ENCODE data around the gene DNAH8. TPM values are rescaled to one million over a fixed set of nuclear protein-coding genes. Genes with fewer than 3 reads are reported as not detected.

Gene DNAH8, protein sequence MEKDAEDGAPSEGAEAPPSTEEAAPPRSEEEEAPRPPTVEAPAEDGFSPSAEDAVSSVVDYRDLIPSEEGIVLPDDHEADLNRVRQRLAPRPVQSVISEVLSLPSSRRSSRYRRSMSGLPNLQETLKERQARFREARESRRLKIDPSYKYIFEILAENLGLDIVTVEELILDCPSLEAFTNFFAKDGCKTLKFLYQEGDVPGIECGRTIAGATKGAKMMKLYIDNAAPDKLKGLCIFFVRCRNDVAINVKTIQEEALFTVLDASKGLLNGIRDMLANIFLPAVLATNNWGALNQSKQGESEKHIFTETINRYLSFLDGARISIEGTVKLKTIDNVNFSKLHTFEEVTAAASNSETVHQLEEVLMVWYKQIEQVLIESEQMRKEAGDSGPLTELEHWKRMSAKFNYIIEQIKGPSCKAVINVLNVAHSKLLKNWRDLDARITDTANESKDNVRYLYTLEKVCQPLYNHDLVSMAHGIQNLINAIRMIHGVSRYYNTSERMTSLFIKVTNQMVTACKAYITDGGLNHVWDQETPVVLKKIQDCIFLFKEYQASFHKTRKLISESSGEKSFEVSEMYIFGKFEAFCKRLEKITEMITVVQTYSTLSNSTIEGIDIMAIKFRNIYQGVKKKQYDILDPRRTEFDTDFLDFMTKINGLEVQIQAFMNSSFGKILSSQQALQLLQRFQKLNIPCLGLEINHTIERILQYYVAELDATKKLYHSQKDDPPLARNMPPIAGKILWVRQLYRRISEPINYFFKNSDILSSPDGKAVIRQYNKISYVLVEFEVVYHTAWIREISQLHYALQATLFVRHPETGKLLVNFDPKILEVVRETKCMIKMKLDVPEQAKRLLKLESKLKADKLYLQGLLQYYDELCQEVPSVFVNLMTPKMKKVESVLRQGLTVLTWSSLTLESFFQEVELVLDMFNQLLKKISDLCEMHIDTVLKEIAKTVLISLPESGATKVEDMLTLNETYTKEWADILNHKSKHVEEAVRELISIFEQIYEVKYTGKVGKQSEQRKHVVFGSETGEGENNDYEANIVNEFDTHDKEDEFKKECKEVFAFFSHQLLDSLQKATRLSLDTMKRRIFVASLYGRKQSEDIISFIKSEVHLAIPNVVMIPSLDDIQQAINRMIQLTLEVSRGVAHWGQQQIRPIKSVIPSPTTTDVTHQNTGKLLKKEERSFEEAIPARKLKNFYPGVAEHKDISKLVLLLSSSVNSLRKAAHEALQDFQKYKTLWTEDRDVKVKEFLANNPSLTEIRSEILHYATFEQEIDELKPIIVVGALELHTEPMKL (N-terminal part only)
- total RNA-seq = 0.03 TPM
- long read RNA-seq, partial matches to known transcripts = 0 of 1 reads
- long read RNA-seq, other reads (novel, unspliced or antisense) = 1 of 1 reads

DNA sequence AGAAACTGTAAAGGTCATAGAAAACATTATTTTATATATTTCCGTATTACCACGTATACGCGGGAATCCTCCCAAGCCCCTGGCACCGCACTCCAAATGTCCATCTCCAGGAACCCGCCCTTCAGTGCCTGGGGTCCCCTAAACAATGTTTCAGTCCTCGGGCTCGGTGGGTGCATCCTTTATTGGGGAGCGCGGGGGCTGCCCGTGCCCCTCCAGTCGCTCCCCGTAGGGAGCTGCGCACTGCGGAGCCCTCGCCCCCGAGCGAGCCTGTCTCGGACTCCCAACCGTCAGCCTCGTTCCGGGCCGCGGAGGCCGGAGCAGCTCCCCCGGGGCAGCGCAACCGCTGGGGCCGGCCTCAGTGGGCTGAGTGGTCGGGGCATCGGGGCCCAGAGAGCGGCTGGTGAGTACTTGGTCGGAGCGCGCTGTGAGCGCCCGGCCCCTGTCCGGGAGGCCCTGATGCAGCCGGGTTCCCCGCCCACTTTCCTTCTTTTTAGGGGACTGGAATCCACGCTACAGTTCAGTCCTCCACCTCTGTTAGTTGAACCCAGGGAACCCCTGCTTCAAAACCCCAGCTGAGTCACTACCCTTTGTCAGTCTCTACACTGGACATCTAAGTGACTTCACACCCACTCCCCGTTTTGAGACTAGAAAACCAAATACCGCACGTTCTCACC lies at the start of gene DNAH8:
TSS of gene DNAH8 (plus strand) at position 296 of the 674 bp plus-strand sequence. CDS start 7,499 bp downstream, outside the sequence.
- TF ChIP-seq, protein P1, sequence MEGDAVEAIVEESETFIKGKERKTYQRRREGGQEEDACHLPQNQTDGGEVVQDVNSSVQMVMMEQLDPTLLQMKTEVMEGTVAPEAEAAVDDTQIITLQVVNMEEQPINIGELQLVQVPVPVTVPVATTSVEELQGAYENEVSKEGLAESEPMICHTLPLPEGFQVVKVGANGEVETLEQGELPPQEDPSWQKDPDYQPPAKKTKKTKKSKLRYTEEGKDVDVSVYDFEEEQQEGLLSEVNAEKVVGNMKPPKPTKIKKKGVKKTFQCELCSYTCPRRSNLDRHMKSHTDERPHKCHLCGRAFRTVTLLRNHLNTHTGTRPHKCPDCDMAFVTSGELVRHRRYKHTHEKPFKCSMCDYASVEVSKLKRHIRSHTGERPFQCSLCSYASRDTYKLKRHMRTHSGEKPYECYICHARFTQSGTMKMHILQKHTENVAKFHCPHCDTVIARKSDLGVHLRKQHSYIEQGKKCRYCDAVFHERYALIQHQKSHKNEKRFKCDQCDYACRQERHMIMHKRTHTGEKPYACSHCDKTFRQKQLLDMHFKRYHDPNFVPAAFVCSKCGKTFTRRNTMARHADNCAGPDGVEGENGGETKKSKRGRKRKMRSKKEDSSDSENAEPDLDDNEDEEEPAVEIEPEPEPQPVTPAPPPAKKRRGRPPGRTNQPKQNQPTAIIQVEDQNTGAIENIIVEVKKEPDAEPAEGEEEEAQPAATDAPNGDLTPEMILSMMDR (IDR thresholded peaks at IDR 0.05) = no peak
- intact Hi-C loops (cut with DNase I) = no loop called here
- H3K9me3 ChIP-seq = no peaks in the 10 kb centered on the region
- no peak within 1 kb of the TSS for H3K27ac ChIP-seq
- peaks cover 14% of the 10 kb centered on the region for H3K4me1 ChIP-seq
- DNase-seq = no peak
- H3K27me3 ChIP-seq (ENCODE audit: low read depth) = peaks cover 22% of the 10 kb centered on the region
- ATAC-seq = peak; percentile 42 to 47
- no peaks in the 10 kb centered on the region for H3K36me3 ChIP-seq
- peak within 1 kb of the TSS; percentile 39 for H3K4me3 ChIP-seq

DNA sequence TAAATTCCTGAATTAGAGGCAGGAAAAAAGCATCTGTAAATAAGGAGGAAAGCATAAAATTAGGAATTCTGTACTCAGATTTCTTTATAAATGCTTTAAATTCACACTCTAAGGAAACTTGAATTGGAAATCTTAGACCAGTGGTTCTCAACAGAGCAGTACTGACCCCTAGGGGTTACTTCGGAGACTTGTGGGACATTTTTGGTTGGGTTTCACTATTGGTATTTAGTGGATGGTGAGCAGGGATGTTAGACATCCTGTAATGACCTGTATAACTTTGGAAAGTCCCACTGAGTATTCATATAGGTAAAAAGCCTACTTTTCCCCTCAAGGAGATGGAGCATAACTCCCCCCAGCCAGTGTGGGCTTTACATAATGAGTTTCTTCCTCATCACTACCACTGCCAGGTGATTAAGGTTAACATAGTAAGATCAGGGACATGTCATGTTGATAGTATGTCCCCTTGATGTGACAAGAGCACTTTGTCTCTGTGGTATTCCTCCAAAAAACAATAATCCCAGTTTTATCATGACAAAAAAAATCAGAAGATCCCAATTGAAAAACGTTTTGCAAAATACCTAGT lies 43.1 kb upstream of the DNAH8 start:
- intact Hi-C loops (cut with DNase I) = no loop called here
- Histone ChIP-seq H3K36me3 (peaks cover 5% of the 10 kb centered on the region), H3K9me3 (no peaks in the 10 kb centered on the region), H3K4me1 (peaks cover 12% of the 10 kb centered on the region), H3K4me3 (no peak overlapping the region), H3K27me3 (ENCODE audit: low read depth) (no peaks in the 10 kb centered on the region), H3K27ac (no peak overlapping the region)
- ATAC-seq (peak; percentile 80 to 83), DNase-seq (no peak)
- TF ChIP-seq, protein P1 (IDR thresholded peaks at IDR 0.05) = peak; percentile 75

DNA sequence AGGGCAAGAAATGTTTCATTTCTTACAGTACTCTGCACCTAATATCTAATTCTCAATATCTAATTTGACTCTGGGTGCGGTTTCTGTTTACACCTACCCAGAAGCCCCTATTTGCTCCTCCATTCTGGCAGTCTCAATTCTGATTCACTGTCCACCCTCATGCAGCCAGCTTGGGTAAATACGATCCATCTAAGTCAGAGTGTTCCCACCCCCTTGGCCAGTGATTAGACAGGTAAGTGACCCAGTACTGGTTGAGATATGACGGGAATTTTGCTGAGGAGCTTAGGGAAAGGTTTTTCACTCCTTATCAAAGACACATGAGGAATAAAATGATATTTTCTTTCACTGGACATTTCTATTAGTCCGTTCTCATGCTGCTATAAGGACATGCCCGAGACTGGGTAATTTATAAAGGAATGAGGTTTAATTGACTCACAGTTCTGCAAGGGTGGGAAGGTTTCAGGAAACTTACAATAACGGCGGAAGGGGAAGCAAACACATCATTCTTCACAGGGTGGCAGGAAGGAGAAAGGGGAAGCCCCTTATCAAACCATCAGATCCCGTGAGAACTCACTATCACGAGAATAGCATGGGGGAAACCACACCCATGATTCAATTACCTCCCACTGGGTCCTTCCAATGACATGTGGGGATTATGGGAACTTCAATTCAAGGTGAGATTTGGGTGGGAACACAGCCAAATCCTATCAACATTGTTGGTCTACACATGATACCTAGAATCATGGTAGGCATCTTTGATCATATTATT lies 41.5 kb upstream of the DNAH8 start:
- Histone ChIP-seq H3K9me3 (no peaks in the 10 kb centered on the region), H3K36me3 (peaks cover 9% of the 10 kb centered on the region), H3K27ac (no peak overlapping the region), H3K4me1 (peaks cover 19% of the 10 kb centered on the region), H3K4me3 (no peak overlapping the region), H3K27me3 (ENCODE audit: low read depth) (no peaks in the 10 kb centered on the region)
- TF ChIP-seq, protein P1 (IDR thresholded peaks at IDR 0.05) = no peak
- DNase-seq (no peak), ATAC-seq (no peak)
- intact Hi-C loops (cut with DNase I) = no loop called here

DNA sequence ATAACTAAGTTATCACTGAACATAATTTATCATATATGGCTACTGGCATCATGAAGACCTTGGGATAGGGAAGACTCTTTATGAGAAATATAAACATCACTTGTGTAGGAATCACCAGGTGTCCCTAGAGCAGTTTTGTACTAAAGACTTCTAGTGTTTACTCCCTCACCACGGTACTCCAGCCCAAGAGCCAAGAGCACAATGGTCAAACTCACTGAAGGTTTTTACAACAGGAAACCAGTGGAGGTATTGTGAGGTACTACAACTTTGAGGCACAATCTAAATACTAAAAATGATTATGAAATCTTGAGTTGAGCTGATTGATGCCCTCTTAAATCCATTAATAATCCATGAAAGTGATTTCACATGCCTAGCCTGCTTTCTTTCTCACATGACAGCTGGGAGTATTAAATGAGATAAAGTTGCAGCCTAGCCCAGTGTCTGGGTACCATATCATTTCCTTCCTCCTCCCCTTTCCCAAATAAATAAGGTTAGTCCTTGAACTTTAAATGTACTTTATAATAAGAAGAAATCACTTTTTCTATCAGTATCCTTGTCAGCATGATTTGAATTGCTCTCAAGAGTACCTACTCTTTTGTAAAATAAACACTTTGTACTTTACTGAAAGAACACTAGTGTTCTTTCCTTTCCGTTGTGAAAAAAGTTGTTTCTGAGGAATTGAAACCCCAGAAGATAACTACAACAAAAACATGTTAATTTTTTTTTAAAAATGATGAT lies 38.7 kb upstream of the DNAH8 start:
- DNase-seq (no peak), ATAC-seq (peak; percentile 68 to 72)
- Histone ChIP-seq H3K36me3 (peaks cover 36% of the 10 kb centered on the region), H3K27ac (peak overlapping the region; percentile 1), H3K4me1 (peaks cover 19% of the 10 kb centered on the region), H3K4me3 (no peak overlapping the region), H3K27me3 (ENCODE audit: low read depth) (no peaks in the 10 kb centered on the region), H3K9me3 (no peaks in the 10 kb centered on the region)
- TF ChIP-seq, protein P1 (IDR thresholded peaks at IDR 0.05) = no peak
- intact Hi-C loops (cut with DNase I) = no loop called here
